ENCODE results near the gene SH3GL2.

- TF ChIP-seq, protein P1, sequence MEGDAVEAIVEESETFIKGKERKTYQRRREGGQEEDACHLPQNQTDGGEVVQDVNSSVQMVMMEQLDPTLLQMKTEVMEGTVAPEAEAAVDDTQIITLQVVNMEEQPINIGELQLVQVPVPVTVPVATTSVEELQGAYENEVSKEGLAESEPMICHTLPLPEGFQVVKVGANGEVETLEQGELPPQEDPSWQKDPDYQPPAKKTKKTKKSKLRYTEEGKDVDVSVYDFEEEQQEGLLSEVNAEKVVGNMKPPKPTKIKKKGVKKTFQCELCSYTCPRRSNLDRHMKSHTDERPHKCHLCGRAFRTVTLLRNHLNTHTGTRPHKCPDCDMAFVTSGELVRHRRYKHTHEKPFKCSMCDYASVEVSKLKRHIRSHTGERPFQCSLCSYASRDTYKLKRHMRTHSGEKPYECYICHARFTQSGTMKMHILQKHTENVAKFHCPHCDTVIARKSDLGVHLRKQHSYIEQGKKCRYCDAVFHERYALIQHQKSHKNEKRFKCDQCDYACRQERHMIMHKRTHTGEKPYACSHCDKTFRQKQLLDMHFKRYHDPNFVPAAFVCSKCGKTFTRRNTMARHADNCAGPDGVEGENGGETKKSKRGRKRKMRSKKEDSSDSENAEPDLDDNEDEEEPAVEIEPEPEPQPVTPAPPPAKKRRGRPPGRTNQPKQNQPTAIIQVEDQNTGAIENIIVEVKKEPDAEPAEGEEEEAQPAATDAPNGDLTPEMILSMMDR (IDR thresholded peaks at IDR 0.05 in 8 of 11, conservative IDR thresholded peaks at IDR 0.05 in 3 of 11), result no peak
- TF ChIP-seq POLR2A (IDR thresholded peaks at IDR 0.05), result no peak
Measured at GRCh38 chr9:17706347-17706746, 127.5 kb downstream of the SH3GL2 start.
